KBM-7 (cell line): ENCODE results near the gene CDCA5.

ENCODE experiments used
- DNase-seq: peaks from one replicate; pipeline ENCODE4 v3.0.0-alpha.2; 2015
- in situ Hi-C: fragments of 300-500 bp; cut with MboI; formaldehyde crosslinking; loops from 2 replicates; pipeline ENCODE4 v1.14.3; 2020; ENCODE audit warnings: low sequenced_read_pairs, low pct_unique_long_range_greater_than_20kb, mixed read lengths

Gene CDCA5, protein sequence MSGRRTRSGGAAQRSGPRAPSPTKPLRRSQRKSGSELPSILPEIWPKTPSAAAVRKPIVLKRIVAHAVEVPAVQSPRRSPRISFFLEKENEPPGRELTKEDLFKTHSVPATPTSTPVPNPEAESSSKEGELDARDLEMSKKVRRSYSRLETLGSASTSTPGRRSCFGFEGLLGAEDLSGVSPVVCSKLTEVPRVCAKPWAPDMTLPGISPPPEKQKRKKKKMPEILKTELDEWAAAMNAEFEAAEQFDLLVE

DNA sequence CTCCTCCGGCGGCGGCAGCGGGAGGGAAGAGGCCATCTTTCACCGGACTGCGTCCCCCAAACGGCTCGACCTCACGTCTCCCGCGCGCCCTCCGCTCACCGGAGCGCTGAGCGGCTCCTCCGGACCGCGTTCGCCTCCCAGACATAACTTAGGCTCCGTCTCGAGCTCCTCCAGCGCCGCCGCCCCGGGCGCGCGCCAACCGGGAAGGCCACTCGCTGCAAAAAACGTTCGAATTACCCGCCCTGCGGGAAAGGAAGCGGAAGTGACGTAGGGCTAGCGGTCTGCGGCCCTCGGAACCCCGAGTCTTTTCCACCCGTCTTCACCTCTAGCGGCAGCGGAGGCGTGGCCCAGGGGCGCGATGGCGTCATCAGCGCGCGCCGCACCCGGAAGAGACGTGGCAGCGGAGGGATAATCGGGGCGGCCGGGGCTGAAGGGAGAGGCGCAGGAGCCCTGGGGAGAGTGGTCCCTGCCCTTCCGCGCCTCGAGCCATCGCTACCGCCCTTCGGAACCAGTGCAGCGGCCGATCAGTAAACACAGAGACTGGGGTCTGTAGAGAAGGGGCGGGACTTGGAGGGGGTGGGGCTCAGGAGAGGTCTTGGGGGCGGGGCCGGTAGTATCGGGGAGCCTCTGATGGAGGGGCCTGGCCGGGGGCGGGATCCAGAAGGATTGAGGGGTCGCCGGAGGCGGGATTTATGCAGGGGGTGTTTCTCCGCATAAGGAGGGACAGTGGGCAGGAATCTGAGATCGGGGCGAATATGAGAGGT lies at the start of gene CDCA5, which contains the start of gene ZFPL1:
CDCA5 (minus strand) TSS at position 207 of the 764 bp plus-strand sequence; CDS start at position 145, 62 bp downstream.
ZFPL1 (plus strand) TSS at position 389 of the 764 bp plus-strand sequence. CDS start 477 bp downstream, outside the sequence.
- in situ Hi-C loops: no loop called here
- DNase-seq: peak; percentile 97

DNA sequence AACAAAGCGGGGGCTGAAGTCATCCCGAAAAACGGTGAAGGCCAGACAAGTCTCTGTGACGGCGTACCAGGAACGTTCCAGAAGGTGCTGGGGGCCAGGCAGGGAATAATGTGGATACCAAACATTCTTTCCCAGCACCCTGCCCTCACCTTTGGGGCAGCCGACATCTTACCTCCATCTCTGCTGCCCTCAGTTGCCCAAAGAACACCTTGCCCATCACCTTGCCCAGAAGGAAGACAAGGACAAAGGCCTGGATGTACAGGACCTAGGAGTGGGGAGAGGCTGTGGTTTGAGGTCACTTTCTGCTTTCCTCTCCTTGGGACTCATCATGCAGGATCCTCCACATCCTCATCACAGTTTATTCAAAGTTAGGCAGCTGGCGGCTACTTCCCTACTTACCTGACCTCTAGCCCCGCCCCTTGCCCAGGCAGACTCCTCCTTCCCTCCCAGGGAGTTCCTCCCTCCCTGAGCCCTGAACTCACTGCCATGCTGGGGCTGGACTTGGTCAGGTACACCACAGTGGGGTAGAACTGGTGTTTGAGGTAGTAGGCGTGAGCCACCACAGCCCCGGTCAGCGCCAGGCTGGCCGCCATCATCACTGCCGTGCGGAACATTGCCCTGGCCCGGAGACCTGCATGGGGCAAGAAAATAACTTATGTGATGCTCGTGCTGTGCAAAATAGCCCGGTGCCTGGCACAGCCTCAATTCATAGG lies 49.3 kb upstream of the CDCA5 start:
- DNase-seq: peak; percentile 56
- in situ Hi-C loops: no loop called here

DNA sequence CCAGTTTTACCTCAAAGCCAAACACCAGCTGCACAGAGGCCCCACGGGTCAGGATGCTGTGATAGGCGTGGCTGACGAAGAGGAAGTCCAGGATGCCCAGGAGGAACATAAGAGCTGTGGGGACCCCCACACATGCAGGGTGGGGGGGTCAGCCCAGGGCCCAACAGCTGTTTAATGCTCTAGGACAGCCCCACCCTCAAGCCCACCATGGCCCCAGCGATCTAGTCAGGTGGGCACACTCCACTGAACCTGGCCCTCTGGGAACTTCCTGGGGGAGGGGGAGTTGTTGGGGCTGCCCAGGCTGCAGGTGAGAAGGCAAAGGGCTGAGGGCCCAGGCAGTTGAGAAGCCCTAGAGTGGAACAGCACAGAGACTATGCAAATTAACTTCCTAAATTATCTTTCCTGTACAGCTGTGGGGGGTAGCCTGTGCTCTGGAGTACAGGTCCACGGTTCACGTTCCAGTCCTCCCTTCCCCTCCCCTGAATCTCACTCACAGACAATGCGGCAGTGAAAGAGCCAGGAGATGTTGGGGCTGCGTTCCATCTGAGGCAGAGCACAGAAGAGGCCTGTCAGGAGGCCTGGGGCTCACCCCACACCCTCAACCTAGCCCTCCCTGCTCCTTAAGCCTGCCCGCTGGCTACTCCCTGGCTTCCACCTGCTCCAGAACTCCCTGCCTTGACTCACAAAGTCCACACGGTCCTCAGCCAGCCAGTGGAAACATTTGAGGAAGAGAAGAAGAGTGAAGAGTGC lies 48.6 kb upstream of the CDCA5 start:
- no peak for DNase-seq
- in situ Hi-C loops: no loop called here

DNA sequence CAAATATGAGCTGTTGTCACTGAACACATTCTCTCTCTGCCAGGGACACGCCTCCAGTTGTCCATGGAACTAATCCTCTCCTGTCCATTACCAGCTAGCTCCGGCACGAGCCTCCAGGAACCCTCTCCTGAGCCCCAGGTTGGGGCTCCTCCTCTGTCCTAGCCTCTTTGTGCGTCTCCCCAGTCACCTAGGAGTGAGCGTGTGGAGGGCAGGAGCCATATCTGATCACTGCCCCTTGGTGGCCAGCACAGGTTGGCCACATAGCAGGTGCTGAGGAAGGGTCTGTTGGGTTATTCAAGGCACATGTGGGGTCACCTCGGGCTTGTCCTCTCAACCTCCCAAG lies 48.0 kb upstream of the CDCA5 start:
- no peak for DNase-seq
- in situ Hi-C loops: no loop called here

DNA sequence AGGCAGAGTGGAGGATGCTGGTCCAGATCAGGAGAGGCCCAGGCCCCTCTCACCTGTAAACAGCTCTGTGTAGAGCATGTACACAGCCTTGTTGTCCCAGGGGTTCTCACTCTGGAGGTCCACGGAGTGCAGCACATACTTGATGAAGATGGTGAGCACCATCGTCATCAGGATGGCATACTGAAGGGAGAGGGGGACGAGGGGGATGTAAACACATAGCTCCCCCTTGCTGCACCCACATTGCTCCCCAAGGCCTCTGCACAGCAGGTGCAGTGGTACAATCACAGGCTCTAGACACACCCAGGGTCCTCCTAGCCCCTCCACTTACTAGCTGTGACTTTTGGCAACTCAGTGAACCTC lies 47.6 kb upstream of the CDCA5 start:
- in situ Hi-C loops: no loop called here
- DNase-seq: no peak

DNA sequence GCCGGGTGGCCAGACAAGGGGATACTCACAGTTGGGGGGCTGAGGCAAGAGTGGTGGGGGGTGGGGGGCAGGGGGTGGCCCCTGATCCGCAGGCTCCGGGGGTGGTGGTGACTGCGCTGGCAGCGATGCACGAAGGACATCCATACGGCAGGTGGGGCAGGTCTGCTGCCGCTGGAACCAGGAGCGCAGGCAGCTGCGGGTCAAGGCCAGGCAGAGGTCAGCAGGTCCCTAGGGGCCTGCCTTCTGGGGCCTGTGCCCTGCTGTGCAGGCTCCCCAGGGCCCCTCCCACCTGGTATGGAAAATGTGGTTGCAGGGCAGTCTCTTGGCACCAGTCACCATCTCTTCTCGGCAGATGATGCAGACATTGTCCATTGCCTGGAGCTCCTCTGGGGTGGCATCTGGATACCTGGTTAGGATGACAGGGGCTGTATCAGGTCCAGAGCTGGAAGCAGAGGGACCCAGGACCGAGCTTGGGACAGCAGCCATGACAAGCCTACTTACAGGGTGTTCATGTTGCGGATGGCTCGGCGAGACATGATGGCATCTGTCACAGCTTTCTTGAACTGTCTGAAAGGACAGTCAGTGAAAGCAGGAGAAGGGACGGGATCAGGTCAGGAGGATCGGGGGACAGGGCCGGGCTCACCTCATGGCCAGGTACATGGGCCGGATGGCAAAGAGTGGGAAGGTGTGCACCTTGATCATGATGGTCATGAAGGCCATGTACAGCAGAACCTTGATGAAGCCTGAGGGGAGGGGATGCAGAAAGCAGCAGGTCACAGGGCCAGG lies 47.0 kb upstream of the CDCA5 start:
- in situ Hi-C loops: no loop called here
- DNase-seq: no peak

DNA sequence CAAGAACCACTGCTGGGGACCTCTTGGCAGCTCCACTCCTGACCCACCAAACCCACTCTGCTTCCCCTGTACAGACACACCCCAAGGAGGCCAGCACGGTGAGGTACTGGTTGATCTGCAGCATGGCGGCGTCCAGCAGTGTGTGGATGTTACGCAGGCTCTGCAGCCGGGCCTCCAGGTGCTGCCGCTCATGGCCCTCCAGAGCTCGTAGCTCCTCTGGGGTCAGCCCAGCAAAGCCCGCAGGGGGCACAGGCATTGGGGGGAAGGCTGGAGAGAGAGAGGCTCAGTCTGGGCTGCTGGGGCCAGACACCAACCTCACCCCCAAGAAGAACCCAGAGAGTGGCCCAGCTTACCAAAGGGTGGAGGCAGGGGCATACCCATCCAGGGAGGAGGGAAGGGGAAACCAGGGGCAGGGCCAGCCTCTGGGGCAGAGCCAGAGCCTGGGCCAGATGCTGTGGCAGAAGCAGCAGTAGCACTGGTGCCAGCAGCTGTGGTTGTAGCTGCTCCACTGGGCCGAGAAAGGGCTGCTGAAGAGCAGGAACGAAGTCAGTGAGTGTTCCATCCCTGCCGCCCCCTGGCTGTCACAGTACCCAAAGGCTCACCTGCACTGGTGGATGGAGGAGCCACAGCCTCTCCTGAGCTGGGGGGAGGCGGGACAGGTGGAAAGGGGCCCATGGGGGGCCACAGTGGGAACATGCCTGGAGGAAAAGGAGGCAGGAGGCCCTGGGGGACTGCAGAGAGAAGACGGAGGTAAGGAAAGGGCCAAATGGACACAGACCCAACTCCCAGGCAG lies 46.0 kb upstream of the CDCA5 start:
- DNase-seq: no peak
- in situ Hi-C loops: no loop called here

DNA sequence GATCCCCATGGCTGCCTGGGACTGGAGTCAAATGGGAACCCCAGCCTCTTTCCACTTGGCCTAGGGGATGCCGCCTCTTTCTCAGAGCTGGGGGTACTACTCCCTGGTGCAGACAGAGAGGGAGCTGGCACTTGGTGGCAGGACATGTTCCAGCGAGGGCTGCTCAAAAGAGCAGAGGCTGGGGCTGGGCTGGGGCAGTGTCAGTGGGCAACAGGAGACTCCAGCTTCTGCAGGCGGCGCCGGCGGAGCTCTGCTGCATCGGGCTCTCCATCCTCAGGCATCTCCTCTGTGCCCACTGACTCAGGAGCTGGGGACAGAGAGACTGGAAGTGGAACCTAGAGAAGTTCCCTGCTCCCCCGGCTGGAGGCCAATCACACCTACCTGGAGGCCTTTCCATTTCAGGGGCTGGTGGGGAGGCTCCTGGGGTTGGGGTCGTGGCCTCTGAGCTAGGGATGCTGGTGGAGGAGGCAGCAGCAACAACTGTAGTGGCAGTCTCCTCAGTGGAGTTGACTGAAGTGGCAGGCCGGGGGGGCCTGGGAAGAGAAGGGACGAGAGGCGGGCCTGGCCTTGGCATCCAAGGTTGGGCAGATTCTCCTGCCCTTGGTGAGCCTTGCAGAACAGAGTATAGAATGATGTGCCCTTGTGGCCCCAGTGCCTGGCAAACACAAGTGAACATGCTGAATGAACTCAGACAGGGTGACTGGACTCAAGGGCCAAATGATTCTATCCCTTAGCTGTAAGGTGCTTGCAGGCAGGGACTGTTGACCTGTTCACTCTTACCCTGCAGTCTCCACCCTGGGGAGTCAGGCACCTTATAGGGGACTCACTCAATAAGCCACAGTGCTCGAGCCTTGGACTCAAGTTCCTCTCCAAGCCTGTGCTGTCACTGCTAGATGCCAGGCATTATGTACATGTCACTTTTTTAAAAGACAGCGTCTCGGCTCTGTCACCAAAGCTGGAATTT lies 44.6 kb upstream of the CDCA5 start:
- no peak for DNase-seq
- in situ Hi-C loops: no loop called here

DNA sequence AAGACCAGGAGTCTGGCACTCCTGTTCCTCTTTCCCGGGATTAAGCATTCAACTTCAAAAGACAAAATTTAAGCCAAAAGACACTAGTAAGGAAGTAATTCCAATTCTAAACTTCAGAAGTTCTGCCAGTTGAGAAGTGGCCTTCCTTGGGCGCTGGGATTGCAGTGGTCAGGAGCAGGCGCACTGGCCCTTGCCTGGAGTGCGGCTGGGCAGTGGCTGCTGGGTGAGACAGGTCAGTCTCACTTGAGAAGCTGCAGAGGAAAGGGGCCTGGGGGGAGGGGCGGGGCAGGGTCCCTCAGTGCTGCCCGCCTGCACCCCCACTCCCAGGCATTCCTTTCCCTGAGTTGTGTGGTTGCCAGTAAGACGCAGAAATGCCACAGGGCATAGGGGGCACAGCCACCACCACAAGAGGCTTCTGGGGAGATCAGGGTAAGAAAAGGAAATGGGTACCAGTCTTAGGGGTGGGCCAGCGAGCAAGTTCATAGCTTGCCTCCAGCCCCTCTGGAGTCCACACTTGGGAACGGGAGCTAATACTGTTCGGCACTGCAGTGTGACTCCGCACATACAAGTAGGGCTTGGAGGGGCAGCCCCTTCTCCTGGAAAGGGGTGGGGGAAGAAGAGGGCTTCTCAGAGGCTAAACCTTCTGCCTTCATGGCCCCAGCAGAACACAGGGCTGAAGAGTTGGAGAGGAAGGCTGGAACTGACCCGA lies 43.8 kb upstream of the CDCA5 start:
- in situ Hi-C loops: no loop called here

DNA sequence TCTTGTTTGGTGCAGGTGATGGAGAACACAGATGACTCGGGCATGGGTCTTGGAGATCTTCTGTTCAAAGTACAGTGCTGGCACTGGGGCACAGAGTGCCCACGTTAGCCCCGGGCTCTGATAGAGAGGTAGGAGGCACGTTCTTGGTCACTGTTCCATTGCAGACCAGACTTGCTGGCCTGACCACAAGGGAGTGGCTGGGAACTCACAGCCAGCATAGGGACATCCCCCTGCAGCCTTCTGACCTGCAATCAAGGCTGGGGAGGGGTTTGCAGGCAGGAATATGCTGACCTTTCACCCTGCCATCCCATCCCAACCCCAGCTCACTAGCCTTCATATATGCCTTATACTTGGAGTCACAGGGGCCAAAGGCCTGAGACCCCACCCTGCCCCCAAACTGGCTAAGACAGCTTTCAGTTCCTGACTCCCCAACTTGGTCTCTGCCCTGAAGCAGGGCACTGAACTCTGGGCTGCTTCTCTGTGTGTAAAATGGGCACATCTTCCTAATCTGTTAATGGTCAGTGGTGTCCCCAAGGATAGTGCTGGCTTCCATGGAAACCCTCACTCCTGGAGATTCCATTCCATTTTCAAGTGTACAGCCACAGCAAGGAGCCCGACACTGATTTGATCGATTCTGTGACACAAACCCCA lies 42.9 kb upstream of the CDCA5 start:
- no peak for DNase-seq
- in situ Hi-C loops: no loop called here

More for the DNA sequence above, 43.8 kb upstream of the CDCA5 start:
- no peak for DNase-seq

DNA sequence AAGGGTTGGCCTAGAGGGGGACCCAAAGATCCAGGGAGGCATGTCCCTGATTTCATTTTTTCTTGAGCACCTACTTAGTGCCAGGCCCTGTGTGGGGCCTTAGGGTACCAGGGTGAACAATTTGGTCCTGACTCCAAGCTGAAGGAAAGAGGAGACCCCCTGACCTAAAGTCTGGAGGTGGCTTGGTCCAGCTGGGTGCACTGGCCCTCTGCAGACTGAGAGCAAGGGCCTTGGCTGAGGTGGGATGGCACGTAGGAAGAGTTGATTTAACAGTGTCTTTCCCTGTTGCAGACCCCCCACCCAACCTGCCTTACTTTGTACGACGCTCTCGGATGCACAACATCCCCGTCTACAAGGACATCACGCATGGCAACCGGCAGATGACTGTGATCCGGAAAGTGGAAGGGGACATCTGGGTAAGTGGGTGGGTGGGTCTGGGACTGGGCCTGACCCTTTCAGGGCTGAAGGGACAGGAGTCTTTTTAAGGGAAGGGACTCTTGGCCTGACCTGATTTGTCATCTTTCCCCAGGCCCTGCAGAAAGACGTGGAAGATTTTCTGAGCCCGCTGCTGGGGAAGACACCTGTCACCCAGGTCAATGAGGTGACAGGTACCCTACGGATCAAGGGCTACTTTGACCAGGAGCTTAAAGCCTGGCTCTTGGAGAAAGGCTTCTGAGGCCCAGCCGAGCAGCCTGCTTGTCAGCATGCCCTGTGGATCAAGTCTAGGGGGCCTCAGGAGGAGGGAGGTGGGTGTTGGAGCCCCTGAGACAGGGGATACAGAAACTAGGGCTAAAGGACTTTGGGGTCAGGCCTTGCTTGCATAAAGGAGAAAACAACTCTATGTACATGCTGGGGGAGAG lies 41.6 kb upstream of the CDCA5 start:
- in situ Hi-C loops: no loop called here
- DNase-seq: no peak

DNA sequence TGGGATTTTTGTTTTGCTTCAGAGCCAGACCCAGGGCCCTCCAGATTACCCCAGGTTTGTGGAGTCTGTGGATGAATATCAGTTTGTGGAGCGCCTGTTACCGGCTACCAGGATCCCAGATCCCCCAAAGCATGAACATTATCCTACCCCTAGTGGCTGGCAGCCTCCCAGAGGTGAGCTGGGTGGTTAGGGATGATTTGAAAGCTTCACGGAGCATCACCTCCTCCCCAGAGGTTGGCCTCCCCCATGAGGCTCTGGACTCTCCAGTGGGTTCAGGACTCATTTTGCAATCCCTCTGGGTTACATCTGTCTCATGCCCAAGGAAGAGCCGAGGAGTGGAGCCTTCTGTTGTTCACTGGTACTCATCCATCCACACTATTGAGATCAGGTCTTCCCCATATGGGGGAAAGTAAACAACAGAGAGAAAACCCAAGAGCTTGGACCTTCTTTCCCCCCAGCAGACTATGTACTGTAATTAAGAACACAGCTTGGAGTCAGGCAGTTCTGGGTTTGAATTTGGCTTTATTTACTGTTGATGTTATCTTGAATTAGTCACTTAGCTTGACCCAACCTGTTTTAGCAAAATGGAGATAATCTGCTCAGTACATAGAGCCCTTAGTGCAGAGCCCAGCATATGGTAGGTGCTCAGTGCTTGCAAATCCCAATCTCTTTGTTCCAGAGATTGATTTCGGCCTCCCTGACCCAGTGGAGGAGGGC lies 40.8 kb upstream of the CDCA5 start:
- DNase-seq: no peak
- in situ Hi-C loops: no loop called here

DNA sequence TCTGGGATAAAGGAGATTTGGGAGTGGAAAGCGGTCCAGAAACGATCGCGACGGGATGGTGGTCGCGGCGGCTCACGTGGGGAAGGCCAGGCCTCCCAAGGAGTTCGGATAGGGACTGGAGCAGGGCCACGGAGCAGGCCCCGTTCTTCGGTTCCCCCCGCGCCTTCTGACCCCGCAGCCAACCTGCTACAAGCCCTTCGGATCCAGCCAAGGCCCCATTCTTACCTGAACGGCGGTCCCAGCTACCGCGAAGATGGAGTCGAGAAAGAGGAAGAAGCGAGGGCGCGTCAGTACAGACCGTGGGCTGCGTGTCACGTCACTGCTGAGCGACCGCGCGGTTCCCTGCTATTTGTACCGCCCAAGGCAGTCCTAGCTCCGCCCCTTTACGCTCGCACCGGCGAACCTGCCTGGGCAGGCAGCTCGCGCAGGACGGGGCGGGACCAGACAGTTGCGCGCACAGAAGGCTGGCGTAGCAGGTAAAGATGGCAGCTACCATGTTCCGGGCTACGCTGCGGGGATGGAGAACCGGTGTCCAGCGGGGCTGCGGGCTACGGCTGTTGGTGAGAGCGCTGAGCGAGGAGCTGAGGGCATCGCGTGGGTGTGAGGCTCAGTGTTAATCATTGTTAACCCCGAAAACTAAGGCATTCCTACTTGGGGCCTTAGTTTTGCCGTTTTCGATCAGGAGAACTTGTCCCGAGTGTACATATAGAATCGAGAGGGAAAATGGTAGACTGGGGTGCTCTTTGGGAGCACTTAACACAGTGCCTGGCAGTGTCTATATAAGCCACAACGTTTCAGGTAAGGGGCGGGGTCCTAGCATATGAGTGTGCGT lies 38.2 kb upstream of the CDCA5 start, which contains the start of the genes FAU and MRPL49:
FAU (minus strand) TSS at position 270 of the 832 bp plus-strand sequence. CDS start 321 bp downstream, outside the sequence.
MRPL49 (plus strand) TSS at position 457 of the 832 bp plus-strand sequence; CDS start at position 483, 26 bp downstream.
- in situ Hi-C loops: no loop called here
- DNase-seq: peak; percentile 98
